Parathyroid adenoma (tissue), 2 donors: ENCODE data around the gene ZC3HAV1.
"Not testable (repeated sequence)": the region's sequence is repeated elsewhere in the genome, so short reads cannot be mapped to it uniquely, and the experiment has no call there.

Experiments
- H2AFZ ChIP-seq: fragments of 300-600 bp; sonication (generic); one replicate; pipeline ENCODE4 v1.7.0; 2017; ENCODE audit warnings: antibody characterized with exemption, mild to moderate bottlenecking
- H3K27ac ChIP-seq: fragments of 300-600 bp; sonication (generic); one replicate; pipeline ENCODE4 v1.7.0; 2017
- H3K27me3 ChIP-seq: fragments of 300-600 bp; sonication (generic); one replicate; pipeline ENCODE4 v1.7.0; 2017; ENCODE audit warnings: low read length; ENCODE audit not compliant: control insufficient read depth, insufficient read depth
- H3K36me3 ChIP-seq: fragments of 300-600 bp; sonication (generic); one replicate; pipeline ENCODE4 v1.7.0; 2017; ENCODE audit warnings: low read length; ENCODE audit not compliant: control insufficient read depth, insufficient read depth
- H3K4me1 ChIP-seq: fragments of 300-600 bp; sonication (generic); one replicate; pipeline ENCODE4 v1.7.0; 2017; ENCODE audit warnings: control low read depth
- H3K4me2 ChIP-seq: fragments of 300-600 bp; sonication (generic); one replicate; pipeline ENCODE4 v1.7.0; 2017; ENCODE audit warnings: low read length
- H3K4me3 ChIP-seq: fragments of 300-600 bp; sonication (generic); one replicate; pipeline ENCODE4 v1.7.0; 2017; ENCODE audit warnings: low read depth, low read length
- H3K79me2 ChIP-seq: fragments of 300-600 bp; sonication (generic); one replicate; pipeline ENCODE4 v1.7.0; 2017; ENCODE audit warnings: control low read depth
- H3K9ac ChIP-seq: fragments of 300-600 bp; sonication (generic); one replicate; pipeline ENCODE4 v1.7.0; 2017; ENCODE audit warnings: mild to moderate bottlenecking
- H3K9me3 ChIP-seq: fragments of 300-600 bp; sonication (generic); one replicate; pipeline ENCODE4 v1.7.0; 2017; ENCODE audit warnings: low read length; ENCODE audit not compliant: control insufficient read depth
- TF ChIP-seq, protein P1 (sequence below): fragments of 300-600 bp; sonication (generic); IDR thresholded peaks from one replicate; pipeline ENCODE4 v1.7.0; 2017; ENCODE audit warnings: antibody characterized with exemption, mild to moderate bottlenecking
- donor health status: primary hyperparathyroidism.

ZC3HAV1 gene

GRCh38 chr7:139133335-139134139, 24.0 kb upstream of the ZC3HAV1 start:
- TF ChIP-seq, protein P1, sequence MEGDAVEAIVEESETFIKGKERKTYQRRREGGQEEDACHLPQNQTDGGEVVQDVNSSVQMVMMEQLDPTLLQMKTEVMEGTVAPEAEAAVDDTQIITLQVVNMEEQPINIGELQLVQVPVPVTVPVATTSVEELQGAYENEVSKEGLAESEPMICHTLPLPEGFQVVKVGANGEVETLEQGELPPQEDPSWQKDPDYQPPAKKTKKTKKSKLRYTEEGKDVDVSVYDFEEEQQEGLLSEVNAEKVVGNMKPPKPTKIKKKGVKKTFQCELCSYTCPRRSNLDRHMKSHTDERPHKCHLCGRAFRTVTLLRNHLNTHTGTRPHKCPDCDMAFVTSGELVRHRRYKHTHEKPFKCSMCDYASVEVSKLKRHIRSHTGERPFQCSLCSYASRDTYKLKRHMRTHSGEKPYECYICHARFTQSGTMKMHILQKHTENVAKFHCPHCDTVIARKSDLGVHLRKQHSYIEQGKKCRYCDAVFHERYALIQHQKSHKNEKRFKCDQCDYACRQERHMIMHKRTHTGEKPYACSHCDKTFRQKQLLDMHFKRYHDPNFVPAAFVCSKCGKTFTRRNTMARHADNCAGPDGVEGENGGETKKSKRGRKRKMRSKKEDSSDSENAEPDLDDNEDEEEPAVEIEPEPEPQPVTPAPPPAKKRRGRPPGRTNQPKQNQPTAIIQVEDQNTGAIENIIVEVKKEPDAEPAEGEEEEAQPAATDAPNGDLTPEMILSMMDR, result no peak
- Histone ChIP-seq H3K9me3 (no peaks in the 10 kb centered on the region), H3K27me3 (no peaks in the 10 kb centered on the region)

GRCh38 chr7:139132887-139133286, 23.4 kb upstream of the ZC3HAV1 start:
- TF ChIP-seq, protein P1, result no peak
- peak overlapping the region; percentile 98 for H3K4me2 ChIP-seq
- H2AFZ ChIP-seq, result peak overlapping the region; percentile 82
- H3K27ac ChIP-seq, result no peak overlapping the region
- H3K36me3 ChIP-seq, result no peaks in the 10 kb centered on the region
- H3K4me1 ChIP-seq, result peaks cover 4% of the 10 kb centered on the region
- no peaks in the 10 kb centered on the region for H3K79me2 ChIP-seq
- no peak overlapping the region for H3K9ac ChIP-seq
- no peaks in the 10 kb centered on the region for H3K9me3 ChIP-seq
- no peaks in the 10 kb centered on the region for H3K27me3 ChIP-seq
- peak overlapping the region; percentile 94 for H3K4me3 ChIP-seq

More at GRCh38 chr7:139133335-139134139, 24.0 kb upstream of the ZC3HAV1 start:
- H3K4me3 ChIP-seq, result peak overlapping the region; percentile 94
- no peaks in the 10 kb centered on the region for H3K36me3 ChIP-seq
- H3K4me2 ChIP-seq, result peak overlapping the region; percentile 98
- H3K9ac ChIP-seq, result peak overlapping the region; percentile 23
- peaks cover 4% of the 10 kb centered on the region for H3K4me1 ChIP-seq
- no peaks in the 10 kb centered on the region for H3K79me2 ChIP-seq
- peak overlapping the region; percentile 82 for H2AFZ ChIP-seq
- H3K27ac ChIP-seq, result peak overlapping the region; percentile 42

DNA sequence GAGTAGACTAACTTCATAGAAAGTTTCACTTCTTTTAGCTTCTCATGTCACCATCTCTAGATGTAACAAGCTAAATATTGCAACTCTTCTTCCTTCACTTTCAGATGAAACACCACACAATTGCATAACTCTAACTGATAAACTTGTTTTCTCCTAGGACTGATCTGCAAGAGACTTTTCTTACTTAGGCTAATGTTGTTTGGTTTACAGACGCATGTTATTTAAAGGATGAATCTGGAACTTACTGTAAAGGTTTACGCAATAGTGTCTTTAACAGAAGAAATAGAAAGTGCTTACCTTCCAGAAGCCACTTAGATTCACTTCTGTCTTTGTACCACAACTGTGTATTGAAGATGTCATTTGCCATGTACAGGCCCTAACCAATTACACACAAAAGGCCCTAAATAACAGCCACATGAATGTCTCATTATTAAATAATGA, 22.1 kb upstream of the ZC3HAV1 start:
- Histone ChIP-seq H3K27me3 (no peaks in the 10 kb centered on the region), H3K27ac (no peak overlapping the region), H3K9ac (no peak overlapping the region), H3K4me1 (peaks cover 4% of the 10 kb centered on the region), H3K4me2 (no peak overlapping the region), H3K9me3 (no peaks in the 10 kb centered on the region), H3K36me3 (no peaks in the 10 kb centered on the region), H3K4me3 (no peak overlapping the region), H3K79me2 (no peaks in the 10 kb centered on the region), H2AFZ (peak overlapping the region; percentile 4)
- TF ChIP-seq, protein P1, result no peak

DNA sequence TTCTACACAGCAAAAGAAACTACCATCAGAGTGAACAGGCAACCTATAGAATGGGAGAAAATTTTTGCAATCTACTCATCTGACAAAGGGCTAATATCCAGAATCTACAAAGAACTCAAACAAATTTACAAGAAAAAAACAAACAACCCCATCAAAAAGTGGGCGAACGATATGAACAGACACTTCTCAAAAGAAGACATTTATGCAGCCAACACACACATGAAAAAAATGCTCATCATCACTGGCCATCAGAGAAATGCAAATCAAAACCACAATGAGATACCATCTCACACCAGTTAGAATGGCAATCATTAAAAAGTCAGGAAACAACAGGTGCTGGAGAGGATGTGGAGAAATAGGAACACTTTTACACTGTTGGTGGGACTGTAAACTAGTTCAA, 20.3 kb upstream of the ZC3HAV1 start:
- H3K4me2 ChIP-seq, H3K4me1 ChIP-seq, H3K27ac ChIP-seq, H3K9ac ChIP-seq, H3K27me3 ChIP-seq, H3K79me2 ChIP-seq, H2AFZ ChIP-seq, H3K4me3 ChIP-seq, H3K9me3 ChIP-seq, H3K36me3 ChIP-seq: not testable (repeated sequence)

GRCh38 chr7:139127648-139128047, 18.1 kb upstream of the ZC3HAV1 start:
- Histone ChIP-seq H3K79me2 (no peaks in the 10 kb centered on the region), H3K27ac (no peak overlapping the region), H3K4me1 (no peaks in the 10 kb centered on the region), H3K4me2 (no peak overlapping the region), H2AFZ (no peak overlapping the region), H3K36me3 (no peaks in the 10 kb centered on the region), H3K9ac (no peak overlapping the region), H3K27me3 (no peaks in the 10 kb centered on the region), H3K4me3 (no peak overlapping the region), H3K9me3 (no peaks in the 10 kb centered on the region)
- TF ChIP-seq, protein P1, result no peak
